Activated naive CD4-positive, alpha-beta T cell treated with anti-CD3 and anti-CD28 coated beads, Interleukin-2, amount 50 U/mL, for 72 hours (primary cell): Measurements from ENCODE around the gene FPR1. TPM values are rescaled to one million over a fixed set of nuclear protein-coding genes. Genes with fewer than 3 reads are reported as not detected.

Source experiments
- ATAC-seq, 2 donors: fragments of 150-1000 bp; cut with Tn5 transposase; 2 replicates each; pipeline ENCODE4 v1.10.0; 2021; ENCODE audit warnings: mild to moderate bottlenecking in 2 of 2, moderate library complexity in 2 of 2
- DNase-seq, 2 donors: peaks; one replicate each; pipeline ENCODE4 v3.0.0; 2021 to 2022; ENCODE audit warnings: low spot score in 2 of 2
- H3K27ac Mint-ChIP-seq, 2 donors: one replicate each; pipeline ENCODE4 v1.8.0; 2022; ENCODE audit warnings: mild to moderate bottlenecking in 2 of 2, mixed read lengths in 2 of 2
- H3K36me3 Mint-ChIP-seq, 2 donors: one replicate each; pipeline ENCODE4 v1.8.0; 2022; ENCODE audit warnings: mixed read lengths in 2 of 2
- H3K9me3 Mint-ChIP-seq, 2 donors: one replicate each; pipeline ENCODE4 v1.8.0; 2022; ENCODE audit warnings: mixed read lengths in 2 of 2
- total RNA-seq, 2 donors: library from RNA; stranded (reverse); gene quantifications; one replicate each; pipeline ENCODE4 v1.2.3, GENCODE V29; 2022

FPR1 gene
- total RNA-seq, 2 donors from 2014 or later = not detected

GRCh38 chr19:51703575-51704515 lies 47.8 kb downstream of the FPR1 start:
- peak; percentile 93 for ATAC-seq
- peak; percentile 93 to 95 for DNase-seq
- Mint-ChIP-seq H3K27ac (peak overlapping the region; percentile 99 to 100), H3K36me3 (peaks cover 25 to 49% of the 10 kb centered on the region in 2 donors), H3K9me3 (peaks cover 0 to 4% of the 10 kb centered on the region in 2 donors)

- H3K9me3 Mint-ChIP-seq = peaks cover 0 to 9% of the 10 kb centered on the region in 2 donors
- ATAC-seq (no peak), DNase-seq (peak in 1 of 2 donors; percentile 53)
- H3K36me3 Mint-ChIP-seq = peaks cover 25 to 49% of the 10 kb centered on the region in 2 donors
- peak overlapping the region; percentile 37 to 100 for H3K27ac Mint-ChIP-seq
These were observed 48.7 kb downstream of the FPR1 start for GRCh38 chr19:51702825-51703574.

DNA sequence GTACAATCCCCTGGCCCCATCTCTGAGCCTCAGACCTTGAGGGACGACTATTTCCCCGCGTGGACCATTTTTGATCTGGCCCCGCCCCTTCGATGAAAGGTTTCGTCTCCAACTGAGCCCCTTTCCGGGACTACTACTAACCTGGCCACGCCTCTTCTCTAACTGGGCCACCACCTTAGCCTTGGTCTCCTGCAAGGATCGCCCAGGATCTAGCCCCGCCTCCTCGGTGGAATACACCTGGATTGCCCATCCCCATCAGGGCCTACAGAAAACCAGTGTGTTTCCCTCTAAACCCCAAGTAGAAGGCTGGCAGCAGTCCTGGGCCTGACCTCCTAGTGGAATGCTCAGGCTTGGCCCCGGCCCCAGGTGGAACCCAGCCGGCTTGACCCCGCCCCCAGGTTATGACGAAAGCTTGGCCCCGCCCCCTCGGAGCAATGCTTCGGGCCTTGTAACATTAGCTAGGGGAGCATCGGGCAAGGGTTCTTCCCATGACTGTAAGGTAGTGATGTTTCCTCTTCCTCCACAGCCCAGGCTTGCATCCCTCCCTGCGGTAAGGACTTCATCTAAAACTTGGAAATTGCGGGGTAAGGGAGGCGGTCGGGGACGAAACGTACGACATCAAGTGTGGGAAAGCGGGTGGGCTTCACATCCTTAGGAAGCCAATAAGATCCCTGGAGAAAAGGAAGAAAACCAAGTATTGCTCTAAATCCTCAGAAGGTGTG lies 49.4 kb downstream of the FPR1 start:
- peaks cover 25 to 45% of the 10 kb centered on the region in 2 donors for H3K36me3 Mint-ChIP-seq
- DNase-seq (peak; percentile 54 to 55), ATAC-seq (no peak)
- peaks cover 0 to 9% of the 10 kb centered on the region in 2 donors for H3K9me3 Mint-ChIP-seq
- H3K27ac Mint-ChIP-seq = no peak overlapping the region

- DNase-seq (peak in 1 of 2 donors; percentile 21), ATAC-seq (no peak)
- Mint-ChIP-seq H3K9me3 (peaks cover 0 to 9% of the 10 kb centered on the region in 2 donors), H3K36me3 (peaks cover 21 to 38% of the 10 kb centered on the region in 2 donors), H3K27ac (no peak overlapping the region)
These were observed 50.1 kb downstream of the FPR1 start for GRCh38 chr19:51701468-51702100.

DNA sequence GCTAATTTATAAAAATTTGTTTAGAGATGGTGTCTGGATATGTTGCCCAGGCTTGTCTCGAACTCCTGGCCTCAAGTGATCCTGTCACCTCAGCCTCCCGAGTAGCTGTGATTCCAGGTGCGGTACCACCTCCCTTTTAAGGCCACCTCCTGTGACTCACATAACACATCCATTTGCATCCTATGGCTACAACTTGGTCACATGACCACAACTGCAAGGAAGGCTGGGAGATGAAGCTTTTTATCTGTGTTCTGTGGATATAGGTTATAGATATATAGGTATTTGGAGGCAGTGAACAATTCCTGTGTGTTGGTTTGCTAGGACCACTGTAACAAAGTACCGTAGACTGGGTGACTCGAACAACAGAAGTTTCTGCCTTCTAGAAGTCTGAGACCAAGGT lies 52.5 kb downstream of the FPR1 start:
- Mint-ChIP-seq H3K36me3 (peaks cover under 1 to 14% of the 10 kb centered on the region in 2 donors), H3K9me3 (peaks cover 0 to 9% of the 10 kb centered on the region in 2 donors), H3K27ac (no peak overlapping the region)
- DNase-seq (no peak), ATAC-seq (no peak)

DNA sequence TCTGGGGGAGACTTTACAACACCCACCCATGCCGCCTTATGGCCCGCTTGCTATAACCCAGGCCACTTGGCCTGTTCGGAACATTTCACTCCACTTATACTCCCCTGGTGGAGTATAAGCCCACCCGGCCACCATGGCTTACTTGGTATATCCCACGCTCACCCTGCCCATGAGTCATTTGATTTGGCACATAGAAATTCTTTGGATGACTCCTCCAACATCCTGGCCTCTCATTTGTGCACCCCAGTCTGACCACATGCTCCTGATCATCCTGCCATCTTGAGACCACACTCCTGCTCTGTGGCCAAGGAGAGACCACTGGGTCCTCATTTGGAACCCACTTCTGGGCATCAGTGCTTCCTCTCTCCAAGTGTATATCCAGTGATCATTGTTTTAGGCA lies 53.4 kb downstream of the FPR1 start:
- DNase-seq = peak in 1 of 2 donors; percentile 52
- peaks cover 0 to 9% of the 10 kb centered on the region in 2 donors for H3K9me3 Mint-ChIP-seq
- ATAC-seq = peak in 1 of 2 donors; percentile 47
- peaks cover 0 to 13% of the 10 kb centered on the region in 2 donors for H3K36me3 Mint-ChIP-seq
- peak overlapping the region in 1 of 2 donors; percentile 13 for H3K27ac Mint-ChIP-seq

- Mint-ChIP-seq H3K36me3 (peaks cover 0 to 5% of the 10 kb centered on the region in 2 donors), H3K27ac (no peak overlapping the region), H3K9me3 (peaks cover 0 to 9% of the 10 kb centered on the region in 2 donors)
- no peak for ATAC-seq
- peak in 1 of 2 donors; percentile 38 for DNase-seq
These were observed 54.4 kb downstream of the FPR1 start for GRCh38 chr19:51697169-51697776.

DNA sequence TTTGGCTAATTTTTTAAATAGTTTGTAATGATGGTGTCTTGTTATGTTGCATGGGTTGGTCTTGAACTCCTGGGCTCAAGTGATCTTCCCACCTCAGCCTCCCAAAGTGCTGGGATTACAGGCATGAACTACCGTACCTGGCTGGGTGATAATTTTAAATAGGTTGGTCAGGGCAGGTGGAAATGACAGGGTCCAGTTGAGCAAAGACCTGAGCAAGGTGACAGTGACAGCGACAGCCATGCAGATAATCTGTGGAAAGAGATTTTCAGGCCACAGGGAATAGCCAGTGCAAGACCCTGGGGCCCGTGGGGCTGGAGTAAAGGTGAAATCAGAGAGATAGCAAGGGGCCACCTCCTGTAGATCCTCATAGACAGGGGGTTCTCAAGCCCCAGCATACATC lies 55.1 kb downstream of the FPR1 start:
- no peak for ATAC-seq
- Mint-ChIP-seq H3K9me3 (peaks cover 0 to 9% of the 10 kb centered on the region in 2 donors), H3K36me3 (no peaks in the 10 kb centered on the region), H3K27ac (peak overlapping the region in 1 of 2 donors; percentile 72)
- no peak for DNase-seq

Other genes starting within 250 kb of the FPR1 start
- not detected for gene SIGLEC6, start 220.2 kb downstream of the FPR1 start, total RNA-seq
- 10 to 100 TPM; 11.3 to 14.2 TPM for gene ZNF175, start 180.6 kb downstream of the FPR1 start, total RNA-seq
- gene SIGLEC5, start 121.5 kb downstream of the FPR1 start, total RNA-seq = not detected
- gene SIGLEC14, start 105.1 kb downstream of the FPR1 start, total RNA-seq = under 1 TPM in 1 of 2 donors, not detected in 1; 0.47 TPM
- 10 to 100 TPM in 1 of 2 donors, 1 to 10 TPM in 1; 9.3 to 13.7 TPM for gene SPACA6, start 58.5 kb downstream of the FPR1 start, total RNA-seq
- gene HAS1, start 27.9 kb downstream of the FPR1 start, total RNA-seq = not detected
- not detected for gene FPR2, start 9.3 kb upstream of the FPR1 start, total RNA-seq
- not detected for gene FPR3, start 43.3 kb upstream of the FPR1 start, total RNA-seq
- gene ZNF577, start 136.1 kb upstream of the FPR1 start, total RNA-seq = 1 to 10 TPM; 5.7 to 7.9 TPM
- 10 to 100 TPM in 1 of 2 donors, 1 to 10 TPM in 1; 8.2 to 10.3 TPM for gene ZNF649, start 153.1 kb upstream of the FPR1 start, total RNA-seq
- gene ZNF613, start 175.6 kb upstream of the FPR1 start, total RNA-seq = 1 to 10 TPM; 2.6 to 4.1 TPM
- gene ZNF350, start 235.0 kb upstream of the FPR1 start, total RNA-seq = 1 to 10 TPM; 8.7 to 9.5 TPM